Naive thymus-derived CD4-positive, alpha-beta T cell (primary cell): ENCODE measurements around the gene PKP2. TPM values are rescaled to one million over a fixed set of nuclear protein-coding genes. Genes with fewer than 3 reads are reported as not detected.

ENCODE experiments used
- ATAC-seq: fragments of 150-1000 bp; cut with Tn5 transposase; 2 replicates; pipeline ENCODE4 v1.10.0; 2021; ENCODE audit warnings: mild to moderate bottlenecking, moderate library complexity
- CTCF ChIA-PET: fragments of 350-600 bp; sonication (Branson Sonifier 250); formaldehyde crosslinking; loops from one replicate; lab custom pipeline; 2021; ENCODE audit warnings: antibody characterized with exemption; lab: Charles Lee
- POLR2A ChIA-PET: fragments of 350-600 bp; sonication (Branson Sonifier 250); formaldehyde crosslinking; loops from one replicate; lab custom pipeline; 2021; ENCODE audit warnings: antibody characterized with exemption, inconsistent platforms; lab: Charles Lee
- DNase-seq, 9 donors: peaks; one replicate each; pipeline versions ENCODE4 v3.0.0 to v3.0.0-alpha.2; 2020 to 2022; ENCODE audit warnings: mixed read lengths in 1 of 9
- H3K27ac ChIP-seq: one replicate; pipeline ENCODE4 v1.7.0; 2013; ENCODE audit warnings: mild to moderate bottlenecking, low read depth, low read length, moderate library complexity
- H3K27me3 ChIP-seq, 2 donors: one replicate each; pipeline ENCODE4 v1.7.0; 2013; ENCODE audit warnings: low read length in 2 of 2, mild to moderate bottlenecking in 2 of 2, moderate library complexity in 2 of 2; ENCODE audit not compliant: control insufficient read depth in 2 of 2, insufficient read depth in 2 of 2
- H3K36me3 ChIP-seq, 3 experiments: 1 replicate in 2 of 3; 2 replicates in 1 of 3; pipeline ENCODE4 v1.7.0; 2013; ENCODE audit warnings: low read length in 3 of 3, mild to moderate bottlenecking in 3 of 3, moderate library complexity in 1 of 3; ENCODE audit not compliant: insufficient read depth in 3 of 3, control insufficient read depth in 2 of 3
- H3K4me1 ChIP-seq, 2 donors: one replicate each; pipeline ENCODE4 v1.7.0; 2013; ENCODE audit warnings: low read length in 2 of 2, mild to moderate bottlenecking in 2 of 2, moderate library complexity in 1 of 2; ENCODE audit not compliant: control insufficient read depth in 2 of 2, insufficient read depth in 2 of 2
- H3K4me3 ChIP-seq: 2 replicates; pipeline ENCODE4 v1.7.0; 2013; ENCODE audit warnings: mild to moderate bottlenecking, low read length
- H3K9me3 ChIP-seq, 3 experiments: 1 replicate in 2 of 3; 2 replicates in 1 of 3; pipeline ENCODE4 v1.7.0; 2013; ENCODE audit warnings: low read length in 3 of 3; ENCODE audit not compliant: control insufficient read depth in 2 of 3
- H3K27ac Mint-ChIP-seq, 9 donors: one replicate each; pipeline ENCODE4 v1.8.0; 2020 to 2022; ENCODE audit warnings: mixed read lengths in 9 of 9, mild to moderate bottlenecking in 8 of 9, moderate library complexity in 5 of 9, inconsistent platforms in 2 of 9
- H3K27me3 Mint-ChIP-seq, 5 donors: one replicate each; pipeline ENCODE4 v1.8.0; 2021 to 2022; ENCODE audit warnings: mixed read lengths in 5 of 5, mild to moderate bottlenecking in 1 of 5
- H3K36me3 Mint-ChIP-seq, 5 donors: one replicate each; pipeline ENCODE4 v1.8.0; 2020 to 2022; ENCODE audit warnings: mixed read lengths in 5 of 5, mild to moderate bottlenecking in 3 of 5, inconsistent platforms in 1 of 5
- H3K4me1 Mint-ChIP-seq, 7 donors: one replicate each; pipeline ENCODE4 v1.8.0; 2020 to 2022; ENCODE audit warnings: mixed read lengths in 7 of 7, mild to moderate bottlenecking in 3 of 7, inconsistent platforms in 1 of 7
- H3K4me3 Mint-ChIP-seq, 10 donors: one replicate each; pipeline ENCODE4 v1.8.0; 2020 to 2022; ENCODE audit warnings: mild to moderate bottlenecking in 10 of 10, mixed read lengths in 10 of 10, moderate library complexity in 6 of 10, inconsistent platforms in 2 of 10
- H3K9me3 Mint-ChIP-seq, 11 donors: one replicate each; pipeline ENCODE4 v1.8.0; 2020 to 2022; ENCODE audit warnings: mixed read lengths in 11 of 11, mild to moderate bottlenecking in 4 of 11, inconsistent platforms in 1 of 11, moderate library complexity in 1 of 11
- intact Hi-C, 2 donors: fragments of 100-400 bp; cut with micrococcal nuclease; formaldehyde crosslinking; loops; one replicate each; pipeline ENCODE4 v1.15.1; 2023
- polyA plus RNA-seq, 2 donors: library from polyadenylated mRNA; unstranded; fragments of 300-500 nt; fragmentation: Illumina TruSeq; gene quantifications; one replicate each; pipeline ENCODE4 v1.2.3, GENCODE V29; 2021
- total RNA-seq, 6 experiments: library from RNA in 5 of 6; stranded (reverse) in 5 of 6; gene quantifications; 1 replicate in 5 of 6; 2 replicates in 1 of 6; pipeline ENCODE4 v1.2.3 and lab custom pipeline; 2021 to 2026

PKP2 gene
- total and polyA plus RNA-seq, 7 experiments from 2014 or later, result 0.16 to 2.0 (median 0.94) TPM; not detected in 1

GRCh38 chr12:32788405-32788804 lies 108.2 kb downstream of the PKP2 start:
- Histone ChIP-seq H3K9me3 (no peaks in the 10 kb centered on the region), H3K4me3 (no peak overlapping the region), H3K27me3 (no peaks in the 10 kb centered on the region), H3K36me3 (no peaks in the 10 kb centered on the region), H3K27ac (no peak overlapping the region), H3K4me1 (no peaks in the 10 kb centered on the region)
- Mint-ChIP-seq H3K27ac (no peak overlapping the region), H3K27me3 (peaks cover 0 to 14% (median 7%) of the 10 kb centered on the region in 5 donors), H3K36me3 (no peaks in the 10 kb centered on the region), H3K9me3 (peaks cover 0 to 3% (median 0%) of the 10 kb centered on the region in 11 donors), H3K4me1 (no peaks in the 10 kb centered on the region), H3K4me3 (no peak overlapping the region)
- ATAC-seq (no peak), DNase-seq (no peak)
- POLR2A ChIA-PET, result no interaction called here
- CTCF ChIA-PET, result no interaction called here
- intact Hi-C loops, result no loop called here

GRCh38 chr12:32785557-32785956 lies 111.0 kb downstream of the PKP2 start:
- H3K27me3 Mint-ChIP-seq, result peaks cover 0 to 18% (median 11%) of the 10 kb centered on the region in 5 donors
- H3K4me1 ChIP-seq, result no peaks in the 10 kb centered on the region
- no peaks in the 10 kb centered on the region for H3K36me3 ChIP-seq
- peaks cover 0 to 3% (median 0%) of the 10 kb centered on the region in 11 donors for H3K9me3 Mint-ChIP-seq
- H3K27me3 ChIP-seq, result no peaks in the 10 kb centered on the region
- intact Hi-C loops, result no loop called here
- no peak overlapping the region for H3K27ac Mint-ChIP-seq
- ChIA-PET POLR2A (no interaction called here), CTCF (no interaction called here)
- no peaks in the 10 kb centered on the region for H3K36me3 Mint-ChIP-seq
- no peak overlapping the region for H3K4me3 Mint-ChIP-seq
- H3K4me3 ChIP-seq, result no peak overlapping the region
- DNase-seq (no peak), ATAC-seq (no peak)
- H3K27ac ChIP-seq, result no peak overlapping the region
- H3K9me3 ChIP-seq, result no peaks in the 10 kb centered on the region
- no peaks in the 10 kb centered on the region for H3K4me1 Mint-ChIP-seq

- H3K4me1 Mint-ChIP-seq, result no peaks in the 10 kb centered on the region
- Histone ChIP-seq H3K27ac (no peak overlapping the region), H3K4me3 (no peak overlapping the region), H3K27me3 (no peaks in the 10 kb centered on the region), H3K36me3 (no peaks in the 10 kb centered on the region), H3K4me1 (no peaks in the 10 kb centered on the region), H3K9me3 (no peaks in the 10 kb centered on the region)
- POLR2A ChIA-PET, result no interaction called here
- no peak overlapping the region for H3K27ac Mint-ChIP-seq
- peaks cover 0 to 3% (median 0%) of the 10 kb centered on the region in 11 donors for H3K9me3 Mint-ChIP-seq
- CTCF ChIA-PET, result no interaction called here
- intact Hi-C loops, result no loop called here
- peaks cover 3 to 24% (median 18%) of the 10 kb centered on the region in 5 donors for H3K27me3 Mint-ChIP-seq
- no peak for DNase-seq
- ATAC-seq, result no peak
- no peak overlapping the region for H3K4me3 Mint-ChIP-seq
- H3K36me3 Mint-ChIP-seq, result no peaks in the 10 kb centered on the region
These were observed 113.5 kb downstream of the PKP2 start for GRCh38 chr12:32783029-32783428.

DNA sequence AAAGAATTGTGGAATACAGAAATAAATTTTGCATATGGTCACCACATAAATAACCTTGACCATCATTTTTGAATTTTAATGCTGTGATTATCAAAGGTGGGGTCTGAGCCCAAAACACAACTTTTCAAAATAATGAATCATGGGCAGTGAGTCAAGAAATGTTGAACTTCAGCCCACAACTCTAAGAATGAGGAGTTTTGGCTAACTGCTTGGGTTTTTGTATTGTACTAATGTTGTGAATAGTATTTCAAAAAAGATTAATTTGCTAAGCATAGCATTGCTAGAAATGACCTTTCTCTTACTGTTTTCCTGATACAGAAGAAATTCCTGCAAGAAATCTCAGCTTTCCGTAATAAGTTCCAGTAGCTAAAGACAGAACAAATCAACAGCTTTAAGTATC lies 116.5 kb downstream of the PKP2 start:
- Mint-ChIP-seq H3K27ac (no peak overlapping the region), H3K27me3 (peaks cover 3 to 26% (median 22%) of the 10 kb centered on the region in 5 donors), H3K4me3 (no peak overlapping the region), H3K4me1 (no peaks in the 10 kb centered on the region), H3K9me3 (no peaks in the 10 kb centered on the region), H3K36me3 (no peaks in the 10 kb centered on the region)
- Histone ChIP-seq H3K4me1 (no peaks in the 10 kb centered on the region), H3K9me3 (no peaks in the 10 kb centered on the region), H3K27me3 (no peaks in the 10 kb centered on the region), H3K4me3 (no peak overlapping the region), H3K27ac (no peak overlapping the region), H3K36me3 (no peaks in the 10 kb centered on the region)
- POLR2A ChIA-PET, result no interaction called here
- ATAC-seq (no peak), DNase-seq (no peak)
- intact Hi-C loops, result no loop called here
- CTCF ChIA-PET, result no interaction called here

DNA sequence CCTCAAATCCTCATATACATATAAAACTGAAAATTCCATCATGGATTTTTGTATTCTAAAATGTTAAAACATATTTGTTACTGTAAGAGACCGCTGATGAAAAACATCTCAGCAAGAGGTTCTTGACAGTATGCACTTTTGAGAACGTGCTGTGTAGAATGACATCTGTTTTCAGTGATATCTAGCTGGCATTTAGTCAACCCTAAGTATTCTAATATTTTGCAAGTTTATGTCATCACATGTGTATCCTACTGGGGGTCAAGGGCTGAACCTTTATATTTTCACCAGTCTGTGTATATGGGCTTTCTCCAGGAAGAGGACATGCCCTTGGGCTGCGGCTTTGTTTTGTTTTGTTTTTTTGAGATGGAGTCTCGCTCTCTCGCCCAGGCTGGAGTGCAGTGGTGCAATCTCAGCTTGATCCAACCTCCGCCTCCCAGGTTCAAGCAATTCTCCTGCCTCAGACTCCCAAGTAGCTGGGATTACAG lies 118.8 kb downstream of the PKP2 start:
- Mint-ChIP-seq H3K27ac (no peak overlapping the region), H3K36me3 (no peaks in the 10 kb centered on the region), H3K9me3 (no peaks in the 10 kb centered on the region), H3K4me3 (no peak overlapping the region), H3K4me1 (no peaks in the 10 kb centered on the region), H3K27me3 (peaks cover 5 to 26% (median 23%) of the 10 kb centered on the region in 5 donors)
- no peaks in the 10 kb centered on the region for H3K27me3 ChIP-seq
- CTCF ChIA-PET, result no interaction called here
- no peaks in the 10 kb centered on the region for H3K9me3 ChIP-seq
- intact Hi-C loops, result no loop called here
- H3K36me3 ChIP-seq, result no peaks in the 10 kb centered on the region
- H3K27ac ChIP-seq, result no peak overlapping the region
- DNase-seq (no peak), ATAC-seq (no peak)
- POLR2A ChIA-PET, result no interaction called here
- no peak overlapping the region for H3K4me3 ChIP-seq
- no peaks in the 10 kb centered on the region for H3K4me1 ChIP-seq

DNA sequence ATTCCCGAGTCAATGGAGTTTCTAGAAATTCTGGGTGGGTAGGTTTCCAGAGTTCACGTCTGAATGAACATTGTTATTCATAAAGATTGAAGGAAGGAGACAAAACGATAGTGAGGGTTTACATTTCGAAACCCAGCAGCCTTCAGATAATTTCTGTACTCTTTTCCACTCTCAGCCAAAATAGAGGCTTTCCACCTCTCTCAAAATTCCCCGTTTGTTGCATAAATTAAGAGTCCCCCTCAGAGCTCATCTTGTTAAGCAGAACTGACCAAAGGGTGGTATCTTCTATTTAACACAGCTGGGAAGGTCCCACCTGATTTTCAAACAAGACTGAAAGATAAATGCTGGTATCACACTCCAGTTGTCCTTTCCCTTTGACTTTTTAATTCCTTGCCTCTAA lies 119.4 kb downstream of the PKP2 start:
- Histone ChIP-seq H3K36me3 (no peaks in the 10 kb centered on the region), H3K27ac (no peak overlapping the region), H3K9me3 (no peaks in the 10 kb centered on the region), H3K4me1 (no peaks in the 10 kb centered on the region), H3K27me3 (no peaks in the 10 kb centered on the region), H3K4me3 (no peak overlapping the region)
- no peak overlapping the region for H3K27ac Mint-ChIP-seq
- H3K4me3 Mint-ChIP-seq, result no peak overlapping the region
- no peaks in the 10 kb centered on the region for H3K4me1 Mint-ChIP-seq
- ChIA-PET POLR2A (no interaction called here), CTCF (no interaction called here)
- peaks cover 5 to 28% (median 25%) of the 10 kb centered on the region in 5 donors for H3K27me3 Mint-ChIP-seq
- intact Hi-C loops, result no loop called here
- H3K9me3 Mint-ChIP-seq, result no peaks in the 10 kb centered on the region
- ATAC-seq (no peak), DNase-seq (no peak)
- H3K36me3 Mint-ChIP-seq, result no peaks in the 10 kb centered on the region

- no peak overlapping the region for H3K27ac ChIP-seq
- ChIA-PET POLR2A (no interaction called here), CTCF (no interaction called here)
- no peaks in the 10 kb centered on the region for H3K27me3 ChIP-seq
- ATAC-seq (no peak), DNase-seq (no peak)
- no peaks in the 10 kb centered on the region for H3K36me3 Mint-ChIP-seq
- no peaks in the 10 kb centered on the region for H3K9me3 ChIP-seq
- H3K36me3 ChIP-seq, result no peaks in the 10 kb centered on the region
- peaks cover 5 to 30% (median 26%) of the 10 kb centered on the region in 5 donors for H3K27me3 Mint-ChIP-seq
- no peaks in the 10 kb centered on the region for H3K9me3 Mint-ChIP-seq
- intact Hi-C loops, result no loop called here
- H3K4me1 ChIP-seq, result no peaks in the 10 kb centered on the region
- H3K4me1 Mint-ChIP-seq, result no peaks in the 10 kb centered on the region
- H3K4me3 ChIP-seq, result no peak overlapping the region
- H3K4me3 Mint-ChIP-seq, result no peak overlapping the region
- H3K27ac Mint-ChIP-seq, result no peak overlapping the region
These were observed 120.3 kb downstream of the PKP2 start for GRCh38 chr12:32776258-32776657.
